Endothelial cell of umbilical vein (primary cell): ENCODE results near the gene SGK2. TPM values are rescaled to one million over a fixed set of nuclear protein-coding genes. Genes with fewer than 3 reads are reported as not detected.

Source experiments
- Bru-seq: library from RNA; stranded (reverse); fragments of 400-500 nt; gene quantifications from one replicate; lab custom pipeline; 2021; lab: Mats Ljungman, UMichigan
- BruChase-seq, 2 experiments: library from RNA; stranded (reverse); fragments of 400-500 nt; gene quantifications; one replicate each; lab custom pipeline; 2021; lab: Mats Ljungman, UMichigan
- BruUV-seq: library from RNA; stranded (reverse); fragments of 400-500 nt; replicated peaks from 2 replicates; lab custom pipeline; 2021; lab: Mats Ljungman, UMichigan
- CTCF ChIA-PET: fragments of 300-600, 350-600 bp; sonication (Branson Sonifier 250); formaldehyde crosslinking; loops from one replicate; lab custom pipeline; 2021; ENCODE audit warnings: antibody characterized with exemption, inconsistent platforms; lab: Charles Lee
- POLR2A ChIA-PET: fragments of 300-600, 350-600 bp; sonication (Branson Sonifier 250); formaldehyde crosslinking; loops from one replicate; lab custom pipeline; 2021; ENCODE audit warnings: antibody characterized with exemption, inconsistent platforms; lab: Charles Lee
- DNase-seq: peaks from one replicate; pipeline ENCODE4 v3.0.0-alpha.2; 2011; ENCODE audit warnings: low read depth, low spot score
- FAIRE-seq: peaks from 2 replicates; lab custom pipeline; 2011; peaks lifted over from hg19 to GRCh38; lab: Jason Lieb, UNC
- H2AFZ ChIP-seq: 2 replicates; pipeline ENCODE4 v1.6.0; 2012; ENCODE audit warnings: low read depth, low read length, control low read depth, inconsistent platforms
- H3K27ac ChIP-seq: 2 replicates; pipeline ENCODE4 v1.5.1; 2011; ENCODE audit warnings: low read depth, mild to moderate bottlenecking, control low read depth, low read length, moderate library complexity; ENCODE audit not compliant: insufficient read depth
- H3K27me3 ChIP-seq, 2 experiments: 2 replicates each; pipeline versions ENCODE4 v1.6.0 to v1.6.1; 2011; ENCODE audit warnings: low read length in 2 of 2, mixed read lengths in 1 of 2; ENCODE audit not compliant: control insufficient read depth in 2 of 2, insufficient read depth in 2 of 2
- H3K36me3 ChIP-seq, 2 experiments: 2 replicates in 1 of 2; 3 replicates in 1 of 2; pipeline ENCODE4 v1.5.1; 2011; ENCODE audit warnings: low read length in 2 of 2, mild to moderate bottlenecking in 1 of 2, moderate library complexity in 1 of 2; ENCODE audit not compliant: control insufficient read depth in 2 of 2, insufficient read depth in 2 of 2; ENCODE audit errors: extremely low read depth in 1 of 2
- H3K4me1 ChIP-seq: 3 replicates; pipeline ENCODE4 v1.5.1; 2011; ENCODE audit warnings: mild to moderate bottlenecking, low read length; ENCODE audit not compliant: control insufficient read depth, insufficient read depth; ENCODE audit errors: extremely low read depth
- H3K4me2 ChIP-seq: 2 replicates; pipeline ENCODE4 v1.6.1; 2011; ENCODE audit warnings: low read length, control low read depth, mixed read lengths; ENCODE audit not compliant: insufficient read depth
- H3K4me3 ChIP-seq, 3 experiments: fragments of 200-600 bp in 1 of 3; sonication (generic), shearing (Covaris generic) in 1 of 3; replicated peaks in 1 of 3; 2 replicates each; pipeline ENCODE4 v1.5.1; 2011 to 2016; ENCODE audit warnings: control low read depth in 3 of 3, low read length in 3 of 3, mild to moderate bottlenecking in 2 of 3, inconsistent platforms in 1 of 3, low read depth in 1 of 3, moderate library complexity in 1 of 3; ENCODE audit not compliant: insufficient read depth in 1 of 3
- H3K79me2 ChIP-seq: 2 replicates; pipeline ENCODE4 v1.6.0; 2012; ENCODE audit warnings: low read length, inconsistent platforms; ENCODE audit not compliant: control insufficient read depth, insufficient read depth
- H3K9ac ChIP-seq: replicated peaks from 2 replicates; pipeline ENCODE3; 2011; ENCODE audit warnings: low read length, control low read depth; ENCODE audit not compliant: insufficient read depth; ENCODE audit errors: extremely low read depth
- H3K9me1 ChIP-seq: replicated peaks from 3 replicates; pipeline ENCODE4 v1.6.0; 2011; ENCODE audit warnings: mild to moderate bottlenecking, low read length; ENCODE audit not compliant: control insufficient read depth, insufficient read depth; ENCODE audit errors: extremely low read depth
- H3K9me3 ChIP-seq: replicated peaks from 2 replicates; pipeline ENCODE4 v1.5.1; 2012; ENCODE audit warnings: low read length, inconsistent platforms; ENCODE audit not compliant: control insufficient read depth, insufficient read depth
- H4K20me1 ChIP-seq: replicated peaks from 2 replicates; pipeline ENCODE3; 2011; ENCODE audit warnings: mild to moderate bottlenecking, low read length; ENCODE audit not compliant: control insufficient read depth, insufficient read depth; ENCODE audit errors: extremely low read depth
- EZH2 ChIP-seq: IDR thresholded peaks from 2 replicates; pipeline ENCODE4 v1.6.1; 2012; ENCODE audit warnings: borderline replicate concordance, low read depth, mild to moderate bottlenecking, moderate library complexity, low read length, inconsistent platforms; ENCODE audit not compliant: severe bottlenecking
- FOS ChIP-seq: IDR thresholded peaks from 2 replicates; pipeline ENCODE4 v1.6.1; 2011; ENCODE audit warnings: mild to moderate bottlenecking, low read length, moderate library complexity, borderline replicate concordance; ENCODE audit not compliant: insufficient read depth
- JUN ChIP-seq: IDR thresholded peaks from 2 replicates; pipeline ENCODE4 v1.6.1; 2011; ENCODE audit warnings: borderline replicate concordance, low read depth; ENCODE audit not compliant: insufficient read length, insufficient read depth
- MYC ChIP-seq: IDR thresholded peaks from one replicate; pipeline ENCODE4 v1.6.1; 2011; ENCODE audit warnings: mild to moderate bottlenecking, low read depth, low read length
- POLR2A ChIP-seq: IDR thresholded peaks from 2 replicates; pipeline ENCODE4 v1.6.1; 2012; ENCODE audit warnings: low read depth, mild to moderate bottlenecking, control low read depth, low read length
- POLR2AphosphoS5 ChIP-seq: IDR thresholded peaks from 2 replicates; pipeline ENCODE4 v1.6.1; 2012; ENCODE audit warnings: low read depth, mild to moderate bottlenecking, control low read depth, low read length, moderate library complexity; ENCODE audit not compliant: insufficient read depth
- dilution Hi-C: fragments of 300-500 bp; cut with MboI; formaldehyde crosslinking; loops from one replicate; pipeline ENCODE4 v1.15.0; 2019; ENCODE audit warnings: low sequenced_read_pairs; ENCODE audit not compliant: extremely low pct_ligation_motif_present
- intact Hi-C: fragments of 100-400 bp; cut with micrococcal nuclease; formaldehyde crosslinking; loops from one replicate; pipeline ENCODE4 v1.10.0; 2022
- long read RNA-seq: library from polyadenylated mRNA; stranded (forward); transcript quantifications from one replicate; pipeline ENCODE4 v2.0.0, GENCODE V29; 2021
- polyA minus RNA-seq, 3 experiments: library from RNA; depleted of rRNA, polyadenylated mRNA; stranded (reverse); fragments of >200 nt; gene quantifications; 1 replicate in 1 of 3; 2 replicates in 2 of 3; pipeline ENCODE4 v1.2.3, GENCODE V29; 2011
- polyA plus RNA-seq, 4 experiments: library from polyadenylated mRNA; depleted of rRNA in 3 of 4; stranded (reverse) in 3 of 4; unstranded in 1 of 4; fragments of >200 nt; gene quantifications; 2 replicates each; pipeline versions ENCODE4 v1.2.1 to v1.2.3, GENCODE V29; 2011 to 2012; ENCODE audit warnings: missing spikeins in 1 of 4
- total RNA-seq: library from RNA; stranded (reverse); gene quantifications from 2 replicates; pipeline ENCODE4 v1.2.3, GENCODE V29; 2021
- TF ChIP-seq, protein P1 (sequence below), 2 donors: IDR thresholded peaks; 1 replicate in 1 of 2; 2 replicates in 1 of 2; pipeline ENCODE4 v1.5.1; 2011; ENCODE audit warnings: low read length in 2 of 2, mild to moderate bottlenecking in 2 of 2, moderate library complexity in 2 of 2, control low read depth in 1 of 2, inconsistent platforms in 1 of 2, low read depth in 1 of 2; ENCODE audit not compliant: insufficient read depth in 1 of 2; ENCODE audit errors: extremely low read depth in 1 of 2

The SGK2 gene
- 0.27 and 0.35 TPM in 2 replicates for total RNA-seq
- polyA plus RNA-seq = 0.21 TPM in 2 replicates
- polyA plus RNA-seq (2011; cell fraction: cytosol; rRNA removed) = 0.04 and 0.07 TPM in 2 replicates
- 1.0 and 1.4 TPM in 2 replicates for polyA plus RNA-seq (2011; cell fraction: nucleus; rRNA removed)
- 0.29 TPM in 1 of 2 replicates, not detected in the other for polyA plus RNA-seq (2012)
- 0.55 and 1.7 TPM in 2 replicates for polyA minus RNA-seq
- not detected for polyA minus RNA-seq (2011; cell fraction: cytosol; rRNA and poly(A)+ RNA removed)
- 0.48 and 1.4 TPM in 2 replicates for polyA minus RNA-seq (2011; cell fraction: nucleus; rRNA and poly(A)+ RNA removed)
- Bru-seq, nascent RNA = percentile 9 among the genes with signal in this experiment
- percentile 15 among the genes with signal in this experiment for BruChase-seq, experiment 1, labeled RNA remaining after a 6-hour chase
- BruChase-seq, experiment 2, labeled RNA remaining after a 2-hour chase = percentile 13 among the genes with signal in this experiment
- long read RNA-seq = 0 reads

DNA sequence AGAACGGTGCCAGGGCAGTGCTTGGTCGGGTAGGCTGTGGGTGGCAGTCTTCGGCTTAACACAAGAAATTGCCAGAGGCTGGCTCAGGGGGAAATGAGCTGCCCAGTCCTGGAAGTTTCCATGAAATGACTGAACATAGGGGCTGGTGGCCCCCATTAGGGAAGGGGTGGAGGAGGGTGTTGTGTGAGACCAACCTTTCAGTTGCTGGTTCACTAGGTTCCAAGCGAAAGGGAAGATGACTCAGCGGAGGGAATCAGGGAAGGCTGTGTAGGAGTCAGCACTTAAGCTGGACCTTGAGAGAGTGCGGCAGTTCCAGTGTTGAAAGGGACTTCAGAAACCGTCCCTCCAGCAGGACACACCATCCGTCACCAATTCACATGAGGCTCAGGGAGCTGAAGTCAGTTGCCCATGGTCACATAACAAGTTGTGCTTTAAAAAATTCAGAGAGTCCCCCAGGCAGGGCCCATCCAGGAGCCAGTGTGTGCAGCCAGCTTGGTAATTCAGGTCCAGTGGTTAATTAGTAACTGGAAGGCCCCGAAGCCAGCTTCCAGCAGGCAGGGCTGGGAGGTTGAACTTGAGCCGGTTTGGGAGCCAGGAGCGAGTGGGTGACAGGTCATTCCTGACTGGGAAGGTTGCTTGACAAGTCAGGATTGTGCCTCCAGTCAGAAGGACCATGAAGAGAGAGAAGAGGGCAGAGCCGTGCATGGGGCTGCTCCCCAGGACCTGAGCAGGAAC, at the start of gene SGK2:
Gene SGK2, plus strand, starts transcription at position 616 of the 735 bp plus-strand sequence. CDS start 7,469 bp downstream, outside the sequence.
- no peaks in the 10 kb centered on the region for H4K20me1 ChIP-seq
- H3K4me2 ChIP-seq = no peak within 1 kb of the TSS
- no peak within 1 kb of the TSS for H2AFZ ChIP-seq
- H3K9ac ChIP-seq = no peak within 1 kb of the TSS
- CTCF ChIA-PET = interaction anchor here (0.6 to 3.1 kb wide), 3 partner anchors 10 to 110 kb away, joined by 3 to 14 read pairs (median 3); no protein-coding TSS in a partner anchor
- dilution Hi-C loops = no loop called here
- POLR2A ChIA-PET = interaction anchor here (0.6 kb wide), 1 partner anchor 1399 kb away, joined by 15 read pairs; no protein-coding TSS in a partner anchor
- no peak for FAIRE-seq
- H3K27ac ChIP-seq = no peak within 1 kb of the TSS
- no peak for DNase-seq
- H3K79me2 ChIP-seq = no peaks in the 10 kb centered on the region
- intact Hi-C loops = no loop called here
- no peaks in the 10 kb centered on the region for H3K9me3 ChIP-seq
- BruUV-seq = no TSS peak
- H3K27me3 ChIP-seq = no peaks in the 10 kb centered on the region
- H3K4me3 ChIP-seq = no peak within 1 kb of the TSS
- no peaks in the 10 kb centered on the region for H3K36me3 ChIP-seq
- TF ChIP-seq POLR2AphosphoS5 = no peak
- no peak for TF ChIP-seq JUN
- no peak for TF ChIP-seq FOS
- TF ChIP-seq, protein P1, sequence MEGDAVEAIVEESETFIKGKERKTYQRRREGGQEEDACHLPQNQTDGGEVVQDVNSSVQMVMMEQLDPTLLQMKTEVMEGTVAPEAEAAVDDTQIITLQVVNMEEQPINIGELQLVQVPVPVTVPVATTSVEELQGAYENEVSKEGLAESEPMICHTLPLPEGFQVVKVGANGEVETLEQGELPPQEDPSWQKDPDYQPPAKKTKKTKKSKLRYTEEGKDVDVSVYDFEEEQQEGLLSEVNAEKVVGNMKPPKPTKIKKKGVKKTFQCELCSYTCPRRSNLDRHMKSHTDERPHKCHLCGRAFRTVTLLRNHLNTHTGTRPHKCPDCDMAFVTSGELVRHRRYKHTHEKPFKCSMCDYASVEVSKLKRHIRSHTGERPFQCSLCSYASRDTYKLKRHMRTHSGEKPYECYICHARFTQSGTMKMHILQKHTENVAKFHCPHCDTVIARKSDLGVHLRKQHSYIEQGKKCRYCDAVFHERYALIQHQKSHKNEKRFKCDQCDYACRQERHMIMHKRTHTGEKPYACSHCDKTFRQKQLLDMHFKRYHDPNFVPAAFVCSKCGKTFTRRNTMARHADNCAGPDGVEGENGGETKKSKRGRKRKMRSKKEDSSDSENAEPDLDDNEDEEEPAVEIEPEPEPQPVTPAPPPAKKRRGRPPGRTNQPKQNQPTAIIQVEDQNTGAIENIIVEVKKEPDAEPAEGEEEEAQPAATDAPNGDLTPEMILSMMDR (IDR thresholded peaks at IDR 0.05; ENCODE audit: extremely low read depth in 1 of 2, insufficient read depth in 1 of 2, low read depth in 1 of 2, low read length in 2 of 2) = no peak
- no peak for TF ChIP-seq MYC
- TF ChIP-seq POLR2A = no peak
- no peak for TF ChIP-seq EZH2
- H3K9me1 ChIP-seq = no peaks in the 10 kb centered on the region
- H3K4me1 ChIP-seq = no peaks in the 10 kb centered on the region
